ENCODE measurements around the gene CEMIP. TPM values are rescaled to one million over a fixed set of nuclear protein-coding genes. Genes with fewer than 3 reads are reported as not detected.

The CEMIP gene
- polyA plus RNA-seq, 1 experiment = 725 TPM

- H3K27me3 ChIP-seq (ENCODE audit: control insufficient read depth, insufficient read depth, low read length) = no peaks in the 10 kb centered on the region
- DNase-seq (ENCODE audit: low read depth) = no peak
- POLR2A ChIA-PET = interaction anchor here (0.6 to 1.8 kb wide), 11 partner anchors 9 to 324 kb away, joined by 3 to 14 read pairs (median 4); partner anchors contain the start of gene ABHD17C
- no peak for TF ChIP-seq CTCF (IDR thresholded peaks at IDR 0.05; ENCODE audit: insufficient read depth, low read depth, low read length)
- peaks cover 38% of the 10 kb centered on the region for H3K36me3 ChIP-seq (ENCODE audit: control insufficient read depth, insufficient read depth, low read length)
- CTCF ChIA-PET = interaction anchor here (0.7 to 7.4 kb wide), 44 partner anchors 10 to 1440 kb away, joined by 3 to 191 read pairs (median 3); no protein-coding TSS in a partner anchor
- peak overlapping the region; percentile 86 for H3K4me3 ChIP-seq (ENCODE audit: low read depth, low read length)
Measured at GRCh38 chr15:80779658-80780415, 667 bp downstream of the CEMIP start.

GRCh38 chr15:80780416-80781221 lies 1.4 kb downstream of the CEMIP start:
- POLR2A ChIA-PET = interaction anchor here (0.6 to 1.8 kb wide), 4 partner anchors 247 to 325 kb away, joined by 3 to 11 read pairs (median 6); no protein-coding TSS in a partner anchor
- Histone ChIP-seq H3K36me3 (ENCODE audit: control insufficient read depth, insufficient read depth, low read length) (peaks cover 44% of the 10 kb centered on the region), H3K27me3 (ENCODE audit: control insufficient read depth, insufficient read depth, low read length) (no peaks in the 10 kb centered on the region), H3K4me3 (ENCODE audit: low read depth, low read length) (peak overlapping the region; percentile 86)
- CTCF ChIA-PET = interaction anchor here (0.9 to 7.4 kb wide), 14 partner anchors 9 to 1441 kb away, joined by 3 to 191 read pairs (median 10); no protein-coding TSS in a partner anchor
- no peak for DNase-seq (ENCODE audit: low read depth)
- no peak for TF ChIP-seq CTCF (IDR thresholded peaks at IDR 0.05; ENCODE audit: insufficient read depth, low read depth, low read length)

GRCh38 chr15:80783260-80783659 lies 4.1 kb downstream of the CEMIP start:
- CTCF ChIA-PET = interaction anchor here (0.7 to 1.6 kb wide), 6 partner anchors 9 to 328 kb away, joined by 3 to 5 read pairs (median 3); no protein-coding TSS in a partner anchor
- no peak for DNase-seq (ENCODE audit: low read depth)
- H3K36me3 ChIP-seq (ENCODE audit: control insufficient read depth, insufficient read depth, low read length) = peaks cover 56% of the 10 kb centered on the region
- TF ChIP-seq CTCF (IDR thresholded peaks at IDR 0.05; ENCODE audit: insufficient read depth, low read depth, low read length) = no peak
- POLR2A ChIA-PET = interaction anchor here (0.6 kb wide), 1 partner anchor 295 kb away, joined by 3 read pairs; no protein-coding TSS in a partner anchor
- H3K4me3 ChIP-seq (ENCODE audit: low read depth, low read length) = peak overlapping the region; percentile 86
- no peaks in the 10 kb centered on the region for H3K27me3 ChIP-seq (ENCODE audit: control insufficient read depth, insufficient read depth, low read length)

- ChIA-PET CTCF (interaction anchor here (0.9 to 2.9 kb wide), 4 partner anchors 8 to 330 kb away, joined by 3 to 11 read pairs (median 6); no protein-coding TSS in a partner anchor), POLR2A (interaction anchor here (0.6 kb wide), 1 partner anchor 308 kb away, joined by 5 read pairs; no protein-coding TSS in a partner anchor)
- no peak for DNase-seq (ENCODE audit: low read depth)
- H3K36me3 ChIP-seq (ENCODE audit: control insufficient read depth, insufficient read depth, low read length) = peaks cover 58% of the 10 kb centered on the region
- H3K27me3 ChIP-seq (ENCODE audit: control insufficient read depth, insufficient read depth, low read length) = no peaks in the 10 kb centered on the region
- no peak for TF ChIP-seq CTCF (IDR thresholded peaks at IDR 0.05; ENCODE audit: insufficient read depth, low read depth, low read length)
- H3K4me3 ChIP-seq (ENCODE audit: low read depth, low read length) = peak overlapping the region; percentile 7
Measured at GRCh38 chr15:80785335-80785734, 6.2 kb downstream of the CEMIP start.

Measured in BJ (cell line).